Measurements from ENCODE around the gene SIPA1L3.
"Not testable (repeated sequence)": the region's sequence is repeated elsewhere in the genome, so short reads cannot be mapped to it uniquely, and the experiment has no call there.

The SIPA1L3 gene

GRCh38 chr19:38223617-38224013, 316.6 kb downstream of the SIPA1L3 start:
- no peak for DNase-seq

GRCh38 chr19:38224014-38224862, 317.2 kb downstream of the SIPA1L3 start, which contains the start of gene DPF1:
TSS of gene DPF1 (minus strand) at chr19:38224222. CDS start at chr19:38224142, 80 bp downstream.
- peak; percentile 54 for DNase-seq

DNA sequence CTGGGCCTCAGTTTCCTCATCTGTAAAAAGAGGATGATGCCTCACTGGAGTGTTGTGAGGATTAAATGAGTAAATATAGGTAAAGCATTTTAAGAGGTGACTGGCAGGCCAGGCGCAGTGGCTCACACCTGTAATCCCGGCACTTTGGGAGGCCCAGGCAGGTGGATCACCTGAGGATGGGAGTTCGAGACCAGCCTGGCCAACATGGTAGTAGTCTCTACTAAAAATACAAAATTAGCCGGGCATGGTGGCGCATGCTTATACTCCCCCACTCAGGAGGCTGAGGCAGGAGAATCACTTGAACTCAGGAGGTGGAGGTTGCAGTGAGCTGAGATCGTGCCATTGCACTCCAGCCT, 317.8 kb downstream of the SIPA1L3 start:
- not testable (repeated sequence) for DNase-seq

DNA sequence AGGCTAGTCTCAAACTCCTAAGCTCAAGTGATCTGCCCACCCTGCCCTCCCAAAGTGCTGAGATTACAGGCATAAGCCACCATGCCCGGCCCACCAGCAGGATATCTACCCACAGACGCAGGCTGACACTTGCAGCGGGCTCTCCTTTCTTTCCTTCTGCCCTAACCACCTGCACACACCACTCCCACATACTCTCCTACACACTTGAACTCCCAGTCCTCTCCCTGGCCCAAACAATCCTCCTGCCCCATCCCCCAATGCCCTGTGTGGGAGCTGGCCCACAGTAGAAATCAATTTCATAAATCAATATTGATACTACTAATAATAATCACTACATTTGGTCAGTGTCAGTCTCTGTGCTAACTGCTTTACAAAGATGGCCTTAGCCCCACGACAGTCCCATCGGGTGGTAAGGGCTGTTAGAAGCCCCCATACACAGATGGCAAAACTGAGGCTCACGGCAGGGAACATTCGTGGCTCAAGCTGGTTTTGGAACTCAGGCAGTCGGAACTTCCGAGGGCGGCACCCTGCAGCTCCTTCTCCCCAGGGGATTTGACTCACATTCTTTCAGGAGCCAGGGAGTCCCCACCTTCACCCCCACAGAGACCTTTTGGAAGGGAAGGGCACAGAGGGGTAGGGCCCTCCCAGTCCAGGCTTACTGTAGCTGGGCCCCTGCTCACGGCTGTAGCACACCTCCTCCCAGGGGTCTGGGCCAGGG, 320.4 kb downstream of the SIPA1L3 start:
- DNase-seq, result no peak

- DNase-seq, result no peak
Measured at GRCh38 chr19:38228005-38228377, 321.0 kb downstream of the SIPA1L3 start.

GRCh38 chr19:38228491-38229439, 321.8 kb downstream of the SIPA1L3 start:
- DNase-seq, result no peak

DNA sequence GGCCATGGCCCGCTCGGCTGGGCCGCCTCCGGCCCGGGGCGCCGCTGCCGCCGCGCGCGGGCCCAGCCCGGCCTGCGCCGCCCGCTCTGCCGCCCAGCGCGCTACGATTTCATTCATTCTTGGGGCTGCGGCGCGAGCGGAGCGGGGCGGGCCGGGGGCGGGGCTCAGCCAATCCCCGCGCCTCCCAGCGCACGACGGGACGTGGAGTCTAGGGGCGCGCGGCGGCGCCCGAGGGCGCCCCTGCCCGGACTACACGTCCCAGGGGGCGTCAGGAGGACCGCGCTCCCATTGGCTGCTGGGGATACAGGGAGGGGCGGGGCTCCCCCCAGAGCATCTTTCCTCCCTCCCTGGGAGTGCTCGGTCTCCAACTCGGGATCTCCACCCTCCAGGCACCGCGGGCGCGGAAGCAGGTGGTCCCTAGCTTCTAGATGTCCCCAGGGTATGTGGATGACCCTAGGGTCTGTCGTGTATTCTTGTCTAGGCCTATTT, 322.6 kb downstream of the SIPA1L3 start:
- peak; percentile 77 for DNase-seq

DNA sequence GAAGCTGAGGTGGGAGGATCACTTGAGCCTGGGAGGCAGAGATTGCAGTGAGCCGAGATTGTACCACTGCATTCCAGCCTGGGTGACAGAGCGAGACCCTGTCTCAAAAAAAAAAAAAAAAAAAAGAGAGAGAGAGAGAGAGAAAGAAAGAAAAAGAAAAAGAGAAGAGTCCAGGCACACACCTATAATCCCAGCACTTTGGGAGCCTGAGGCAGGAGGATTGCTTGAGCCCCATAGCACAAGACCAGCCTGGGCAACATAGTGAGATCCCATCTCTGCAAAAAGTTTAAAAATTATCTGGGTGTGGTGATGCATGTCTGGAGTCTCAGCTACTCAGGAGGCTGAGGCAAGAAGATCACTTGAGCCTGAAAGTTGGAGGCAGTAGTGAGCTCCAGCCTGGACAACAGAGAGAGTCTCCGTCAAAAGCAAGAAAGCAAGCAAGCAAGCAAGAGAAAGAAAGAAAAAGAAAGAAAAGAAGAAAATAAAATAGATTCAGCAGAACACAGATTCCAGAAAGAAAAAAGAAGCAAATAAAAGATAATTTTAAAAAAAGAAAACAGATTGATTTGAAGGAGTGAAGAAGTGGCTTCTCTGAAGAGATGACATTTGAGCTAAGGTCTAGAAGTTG, 323.6 kb downstream of the SIPA1L3 start:
- not testable (repeated sequence) for DNase-seq

GRCh38 chr19:38231918-38232317, 324.9 kb downstream of the SIPA1L3 start:
- DNase-seq, result no peak

GRCh38 chr19:38233740-38234251, 326.8 kb downstream of the SIPA1L3 start:
- peak; percentile 49 for DNase-seq

DNA sequence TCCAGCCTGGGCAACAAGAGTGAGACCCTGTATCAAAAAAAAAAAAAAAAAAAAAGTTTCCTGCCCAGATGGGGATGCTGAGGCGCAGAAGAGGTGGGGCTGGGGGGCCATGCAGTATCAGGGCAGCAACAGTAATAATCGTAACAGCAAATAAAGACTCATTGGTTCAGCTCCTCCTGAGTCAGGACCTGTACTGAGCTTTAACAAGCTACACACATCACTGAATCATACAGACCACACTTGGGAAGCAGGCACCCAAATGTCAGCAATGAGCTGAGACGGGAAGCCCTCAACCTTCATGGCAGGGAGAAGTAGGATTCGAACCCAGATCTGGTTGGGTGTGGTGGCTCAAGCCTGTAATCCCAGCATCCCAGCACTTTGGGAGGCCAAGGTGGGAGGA, 327.6 kb downstream of the SIPA1L3 start:
- DNase-seq, result no peak

GRCh38 chr19:38239816-38240215, 332.8 kb downstream of the SIPA1L3 start:
- DNase-seq, result no peak

- DNase-seq, result no peak
Measured at GRCh38 chr19:38243279-38243673, 336.3 kb downstream of the SIPA1L3 start.

GRCh38 chr19:38245826-38246498, 339.0 kb downstream of the SIPA1L3 start:
- DNase-seq, result no peak

GRCh38 chr19:38247126-38247525, 340.1 kb downstream of the SIPA1L3 start:
- DNase-seq, result no peak

GRCh38 chr19:38247734-38248268, 340.8 kb downstream of the SIPA1L3 start:
- no peak for DNase-seq

DNA sequence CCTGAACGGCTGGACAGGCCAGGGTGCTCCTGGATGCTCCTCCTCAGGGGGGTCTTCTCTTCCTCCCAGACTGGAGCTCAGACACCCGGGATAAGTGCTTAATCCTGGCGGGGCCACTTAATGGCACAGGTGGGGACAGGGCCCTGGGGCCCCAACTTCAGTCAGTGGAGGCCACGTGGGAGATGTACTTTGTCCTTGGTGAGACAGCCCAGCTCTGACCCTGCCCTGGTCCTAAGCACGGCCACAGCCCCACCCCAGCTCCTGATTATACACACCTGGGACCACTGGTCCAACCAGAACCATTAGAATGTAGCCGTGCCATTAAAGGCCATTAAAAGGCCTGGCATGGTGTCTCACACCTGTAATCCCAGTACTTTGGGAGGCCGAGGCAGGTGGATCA, 341.4 kb downstream of the SIPA1L3 start:
- no peak for DNase-seq

GRCh38 chr19:38250428-38250820, 343.4 kb downstream of the SIPA1L3 start:
- DNase-seq, result no peak

- DNase-seq, result no peak
Measured at GRCh38 chr19:38250821-38251563, 344.0 kb downstream of the SIPA1L3 start.

DNA sequence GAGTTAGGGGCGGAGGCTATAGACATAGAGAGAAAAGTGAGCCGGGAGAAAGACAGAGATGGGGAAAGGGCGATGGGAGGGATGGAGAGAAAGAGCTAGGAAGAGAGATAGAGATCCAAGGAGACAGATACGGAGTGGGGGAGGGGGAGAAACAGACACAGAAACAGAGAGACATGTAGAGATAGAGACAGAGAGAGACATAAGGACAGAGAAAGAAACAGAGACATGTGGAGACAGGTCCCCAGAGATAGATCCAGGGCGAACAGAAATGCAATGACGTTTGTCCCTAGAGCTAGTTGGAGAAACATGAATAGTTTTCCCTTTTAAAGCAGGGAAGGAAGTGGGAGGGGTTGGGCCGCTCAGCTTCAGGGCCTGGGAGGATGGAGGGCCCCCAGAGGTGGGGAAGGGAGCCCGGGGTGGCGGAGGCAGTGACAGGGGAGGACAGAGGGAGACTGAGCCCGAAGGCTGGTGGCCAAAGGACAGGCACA, 344.6 kb downstream of the SIPA1L3 start:
- no peak for DNase-seq

Measured in NCI-H1092 (cell line).